ENCODE results near the gene JHY. TPM values are rescaled to one million over a fixed set of nuclear protein-coding genes. Genes with fewer than 3 reads are reported as not detected.

The JHY gene
- total and polyA plus RNA-seq, 2 of the 8 experiments (the other 6 are each of a cell fraction or from before 2014, with no cell fraction given), result 0.29 to 0.91 TPM

DNA sequence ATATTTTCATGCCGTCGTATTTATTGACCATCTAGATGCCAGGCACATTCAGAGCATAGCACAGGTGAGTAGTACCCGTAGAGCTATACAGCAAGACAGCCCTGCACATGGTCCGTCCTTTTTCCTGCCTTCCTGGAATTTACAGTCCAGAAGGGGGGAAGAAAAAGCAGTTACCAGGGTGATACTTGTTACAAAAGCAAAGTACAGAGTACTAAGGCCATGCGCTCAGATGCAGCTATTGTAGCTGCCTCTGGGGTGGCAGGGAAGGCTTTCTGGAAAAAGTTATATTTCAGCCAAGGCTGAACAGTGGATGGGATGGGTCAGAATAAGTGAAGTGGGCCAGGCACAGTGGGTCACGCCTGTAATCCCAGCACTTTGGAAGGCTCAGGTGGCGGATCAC lies 36.2 kb downstream of the JHY start:
- H2BK20ac ChIP-seq (ENCODE audit: low read length), result no peak overlapping the region
- TF ChIP-seq GABPA (IDR thresholded peaks at IDR 0.05; ENCODE audit: borderline replicate concordance, insufficient read depth, low read length), result no peak
- TF ChIP-seq SP1 (IDR thresholded peaks at IDR 0.05; ENCODE audit: low read depth, low read length), result no peak
- no peak for TF ChIP-seq CBX5 (IDR thresholded peaks at IDR 0.05; ENCODE audit: low read depth, low read length)
- TF ChIP-seq CREB1 (IDR thresholded peaks at IDR 0.05), result no peak
- TF ChIP-seq BCL11A (IDR thresholded peaks at IDR 0.05; ENCODE audit: low read depth in 2 of 2, low read length in 2 of 2), result no peak
- TF ChIP-seq RXRA (IDR thresholded peaks at IDR 0.05; ENCODE audit: insufficient read depth, low read depth, low read length), result no peak
- no peak for TF ChIP-seq KDM4A (IDR thresholded peaks at IDR 0.05; ENCODE audit: low read depth, low read length, severe bottlenecking)
- no peak for TF ChIP-seq TAF7 (optimal IDR thresholded peaks at IDR 0.05; ENCODE audit: borderline replicate concordance, low read depth, low read length)
- TF ChIP-seq BRCA1 (IDR thresholded peaks at IDR 0.05; ENCODE audit: low read depth, low read length), result no peak
- no peak for TF ChIP-seq POLR2AphosphoS5 (IDR thresholded peaks at IDR 0.05; ENCODE audit: low read depth, low read length)
- TF ChIP-seq SP4 (IDR thresholded peaks at IDR 0.05; ENCODE audit: low read length), result no peak
- no peak for TF ChIP-seq SIX5 (IDR thresholded peaks at IDR 0.05; ENCODE audit: low read depth, low read length)
- no peak for TF ChIP-seq SP2 (IDR thresholded peaks at IDR 0.05; ENCODE audit: low read length)
- no peak for TF ChIP-seq EGR1 (IDR thresholded peaks at IDR 0.05; ENCODE audit: borderline replicate concordance, low read depth, low read length)
- no peak for TF ChIP-seq MAFK (IDR thresholded peaks at IDR 0.05; ENCODE audit: low read depth, low read length)
- no peak for TF ChIP-seq RBBP5 (IDR thresholded peaks at IDR 0.05; ENCODE audit: borderline replicate concordance, low read depth, low read length)
- H3K9ac ChIP-seq (replicated peaks in 1 of 4; ENCODE audit: extremely low read depth in 1 of 4, low read depth in 3 of 4, low read length in 3 of 4), result no peak overlapping the region
- no peak overlapping the region for H3K27ac ChIP-seq (ENCODE audit: low read depth, low read length)
- H2BK15ac ChIP-seq (ENCODE audit: low read length), result no peak overlapping the region
- H2BK120ac ChIP-seq (replicated peaks; ENCODE audit: low read depth, low read length), result no peak overlapping the region
- ChIA-PET POLR2A (ENCODE audit: partially characterized antibody) (interaction anchor here (0.6 kb wide), 1 partner anchor 102 kb away, joined by 3 read pairs; no protein-coding TSS in a partner anchor), CTCF (ENCODE audit: partially characterized antibody) (interaction anchor here (0.5 to 2.3 kb wide), 4 partner anchors 29 to 104 kb away, joined by 5 to 13 read pairs (median 10); no protein-coding TSS in a partner anchor)
- H3K79me1 ChIP-seq (ENCODE audit: low read depth, low read length), result no peaks in the 10 kb centered on the region
- no peak overlapping the region for H2AK5ac ChIP-seq (ENCODE audit: low read depth, low read length)
- H4K91ac ChIP-seq (replicated peaks; ENCODE audit: insufficient read length, low read length), result no peak overlapping the region
- H3K18ac ChIP-seq (ENCODE audit: extremely low read depth, low read length), result no peak overlapping the region
- H4K20me1 ChIP-seq (replicated peaks in 1 of 2; ENCODE audit: control insufficient read depth in 1 of 2, insufficient read depth in 2 of 2, low read length in 2 of 2), result no peaks in the 10 kb centered on the region
- no peak overlapping the region for H4K8ac ChIP-seq (ENCODE audit: extremely low read depth, insufficient read depth, low read length)
- FAIRE-seq (no peak), DNase-seq (ENCODE audit: low read depth in 1 of 2, low spot score in 2 of 2) (no peak)
- no peaks in the 10 kb centered on the region for H3K27me3 ChIP-seq (replicated peaks in 1 of 4; ENCODE audit: control insufficient read depth in 3 of 4, extremely low read depth in 1 of 4, insufficient read depth in 3 of 4, low read length in 3 of 4)
- no peak overlapping the region for H2BK5ac ChIP-seq (ENCODE audit: low read depth, low read length)
- no peaks in the 10 kb centered on the region for H3K36me3 ChIP-seq (ENCODE audit: control insufficient read depth in 2 of 4, insufficient read depth in 4 of 4, low read length in 3 of 4)
- H3K14ac ChIP-seq (ENCODE audit: insufficient read length), result no peak overlapping the region
- H3K23ac ChIP-seq (ENCODE audit: insufficient read length), result no peak overlapping the region
- H2BK12ac ChIP-seq (ENCODE audit: low read depth, low read length), result no peak overlapping the region
- H3K4me3 ChIP-seq (ENCODE audit: extremely low read depth in 1 of 4, insufficient read depth in 2 of 4, low read depth in 3 of 4, low read length in 4 of 4), result no peak overlapping the region
- no peaks in the 10 kb centered on the region for H3K9me3 ChIP-seq (ENCODE audit: insufficient read depth in 2 of 2, low read depth in 1 of 2, low read length in 1 of 2)
- no peak overlapping the region for H3K4me2 ChIP-seq (ENCODE audit: insufficient read depth in 1 of 2, low read depth in 2 of 2, low read length in 2 of 2)
- H2AFZ ChIP-seq (ENCODE audit: low read length), result no peak overlapping the region
- H3K4ac ChIP-seq (replicated peaks; ENCODE audit: insufficient read length, low read depth, low read length), result no peak overlapping the region
- 84% methylated on average over 7 of the region's 7 CpGs; no CpG with 5 or more reads in 1 of the 2 experiments for WGBS, 2 experiments (ENCODE audit: extremely low coverage in 1 of 2, insufficient coverage in 1 of 2, insufficient read length in 1 of 2, insufficient replicate concordance in 2 of 2, low coverage in 1 of 2, low lambda C conversion rate in 2 of 2, missing lambda C conversion rate in 1 of 2)
- peaks cover 0 to 5% (median 2%) of the 10 kb centered on the region in 4 experiments; a peak in 1 of 7 replicates for H3K4me1 ChIP-seq (replicated peaks in 1 of 4; ENCODE audit: control insufficient read depth in 3 of 4, insufficient read depth in 4 of 4, low read length in 3 of 4)
- no peak overlapping the region for H4K5ac ChIP-seq (ENCODE audit: insufficient read length, low read depth, low read length)
- no peaks in the 10 kb centered on the region for H3K79me2 ChIP-seq (ENCODE audit: control insufficient read depth in 1 of 2, insufficient read depth in 2 of 2, low read length in 2 of 2)
- H3K23me2 ChIP-seq (ENCODE audit: low read depth, low read length), result no peaks in the 10 kb centered on the region
- H3K56ac ChIP-seq (replicated peaks; ENCODE audit: insufficient read length, low read depth, low read length), result no peak overlapping the region

All from H1 (cell line).